Activated T-cell treated with anti-CD3 and anti-CD28 coated beads for 4 hours (primary cell): ENCODE measurements around the gene TRAT1.
"Not testable (repeated sequence)": the region's sequence is repeated elsewhere in the genome, so short reads cannot be mapped to it uniquely, and the experiment has no call there.

Experiments used
- DNase-seq: peaks from one replicate; pipeline ENCODE4 v3.0.0-alpha.2; 2020

Gene TRAT1, protein sequence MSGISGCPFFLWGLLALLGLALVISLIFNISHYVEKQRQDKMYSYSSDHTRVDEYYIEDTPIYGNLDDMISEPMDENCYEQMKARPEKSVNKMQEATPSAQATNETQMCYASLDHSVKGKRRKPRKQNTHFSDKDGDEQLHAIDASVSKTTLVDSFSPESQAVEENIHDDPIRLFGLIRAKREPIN

DNA sequence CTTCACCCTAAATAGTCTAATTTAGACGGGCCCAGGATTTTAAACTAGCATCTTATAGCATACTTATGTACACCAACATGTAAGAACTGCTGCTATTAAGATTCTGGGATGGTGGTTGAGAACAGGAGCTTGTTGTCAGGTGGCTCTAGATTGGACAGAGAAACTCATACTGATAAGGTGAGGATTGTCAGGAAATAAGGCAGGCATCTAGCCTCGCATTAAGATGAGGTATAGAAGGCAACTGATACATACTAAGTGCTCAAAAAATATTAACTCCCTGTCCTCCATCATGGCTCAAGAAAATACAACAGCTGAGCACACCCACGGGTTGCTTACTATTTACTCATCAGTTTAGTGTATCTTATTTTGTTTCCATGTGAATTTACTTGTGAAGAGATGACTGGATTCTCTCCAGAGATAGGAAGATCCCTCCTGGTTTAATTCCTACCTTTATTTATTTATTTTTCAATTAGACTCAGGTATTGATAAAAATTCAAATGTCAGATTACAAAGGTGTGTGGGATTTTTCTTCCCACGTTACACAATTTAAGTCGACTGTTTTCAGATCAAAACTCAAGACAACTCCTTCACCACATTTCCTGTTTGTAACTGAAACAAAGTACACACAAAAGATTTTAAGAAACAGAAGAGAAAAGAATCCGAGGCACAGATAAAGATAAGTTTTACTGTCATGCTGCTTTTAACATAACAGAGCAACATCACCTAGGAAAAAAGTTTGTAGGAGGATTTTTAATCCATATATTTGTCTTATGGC, at the start of gene TRAT1:
Gene TRAT1, plus strand, starts transcription at position 664 of the 775 bp plus-strand sequence. CDS start 142 bp downstream, outside the sequence.
- no peak for DNase-seq

GRCh38 chr3:108775649-108776048, 46.9 kb upstream of the TRAT1 start:
- no peak for DNase-seq

GRCh38 chr3:108779496-108779895, 43.1 kb upstream of the TRAT1 start:
- DNase-seq = no peak

DNA sequence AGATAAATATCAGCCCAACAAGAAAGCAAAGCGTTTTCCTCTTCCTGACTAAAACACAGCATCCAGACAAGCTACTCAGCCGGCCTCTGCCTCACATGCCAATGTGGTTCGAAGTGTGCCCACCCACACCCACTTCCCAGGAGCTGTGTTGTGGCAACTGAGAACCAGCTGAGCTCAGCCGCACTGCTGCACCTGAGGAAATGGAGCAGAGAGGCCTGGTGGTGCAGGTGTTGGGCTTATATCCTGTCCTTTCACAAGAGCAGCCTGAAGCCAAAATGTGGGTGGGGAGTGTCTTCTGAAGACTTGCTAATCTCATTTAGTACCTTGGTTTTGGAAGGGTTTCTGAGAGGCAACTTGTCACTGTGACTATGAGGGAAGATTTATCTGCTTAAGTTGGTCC, 42.4 kb upstream of the TRAT1 start:
- DNase-seq = peak; percentile 0

DNA sequence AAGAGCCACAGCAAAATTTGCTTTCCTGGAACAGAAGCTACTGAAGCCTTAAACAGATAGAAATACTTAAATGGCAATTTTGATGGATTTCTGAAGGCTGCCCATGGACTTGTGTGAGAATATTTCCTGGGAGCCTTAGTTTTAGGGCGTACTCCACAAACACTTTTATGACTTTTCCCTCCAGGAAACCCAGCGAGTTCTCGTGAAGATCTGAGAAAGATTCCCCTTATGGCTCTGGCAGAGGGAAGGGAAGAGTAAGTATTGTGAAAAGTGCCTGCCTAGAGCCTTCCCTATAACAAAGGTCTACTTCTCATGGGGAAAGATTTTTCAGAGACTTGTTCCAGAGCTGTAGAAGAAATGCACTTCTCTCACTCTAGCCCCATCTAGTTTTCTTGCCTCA, 31.1 kb upstream of the TRAT1 start:
- DNase-seq = no peak

- no peak for DNase-seq
These were observed 18.1 kb upstream of the TRAT1 start for GRCh38 chr3:108804437-108804836.

DNA sequence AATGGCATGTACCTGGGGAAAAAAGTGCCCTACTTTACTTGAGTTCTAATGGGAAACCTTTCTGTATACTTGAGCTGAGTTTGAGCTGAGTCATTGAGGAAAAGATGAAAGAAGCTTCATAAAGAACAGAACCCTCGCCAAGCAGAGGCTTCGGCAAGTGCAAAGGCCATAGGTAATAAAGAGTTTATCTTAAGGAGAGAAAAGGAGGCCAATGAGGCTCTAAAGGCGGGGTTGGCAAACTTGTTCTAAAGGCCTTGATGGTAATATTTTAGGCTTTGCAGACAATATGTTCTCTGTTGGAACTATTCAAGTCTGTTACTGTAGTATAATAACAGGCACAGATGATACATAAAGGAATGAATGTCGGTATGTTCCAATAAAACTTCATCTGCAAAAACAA, 17.6 kb upstream of the TRAT1 start:
- no peak for DNase-seq

- no peak for DNase-seq
These were observed 16.3 kb upstream of the TRAT1 start for GRCh38 chr3:108806316-108806715.

- DNase-seq = peak; percentile 31
These were observed 4.2 kb upstream of the TRAT1 start for GRCh38 chr3:108818404-108818803.

DNA sequence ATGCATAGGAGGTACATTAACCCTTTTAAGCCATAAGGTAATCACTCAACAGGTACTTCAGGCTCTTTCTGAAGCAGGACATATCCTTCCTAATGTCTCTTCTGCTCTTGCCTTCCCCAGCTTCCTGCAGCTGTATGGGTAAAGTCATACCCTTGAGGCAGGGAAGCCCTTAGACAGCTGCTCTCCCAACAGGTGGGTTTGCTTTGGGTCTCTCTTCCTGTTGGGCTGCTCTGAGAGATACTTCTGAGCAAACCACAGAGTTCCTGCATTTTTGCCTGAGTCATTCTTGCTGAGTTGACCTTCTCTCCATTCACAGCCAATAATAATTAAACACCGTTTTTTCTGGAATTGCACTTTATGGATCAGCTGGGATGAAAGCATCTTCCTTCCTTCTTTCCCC, 2.0 kb upstream of the TRAT1 start:
- DNase-seq = no peak

- DNase-seq = no peak
These were observed 641 bp downstream of the TRAT1 start for GRCh38 chr3:108823227-108823626.

DNA sequence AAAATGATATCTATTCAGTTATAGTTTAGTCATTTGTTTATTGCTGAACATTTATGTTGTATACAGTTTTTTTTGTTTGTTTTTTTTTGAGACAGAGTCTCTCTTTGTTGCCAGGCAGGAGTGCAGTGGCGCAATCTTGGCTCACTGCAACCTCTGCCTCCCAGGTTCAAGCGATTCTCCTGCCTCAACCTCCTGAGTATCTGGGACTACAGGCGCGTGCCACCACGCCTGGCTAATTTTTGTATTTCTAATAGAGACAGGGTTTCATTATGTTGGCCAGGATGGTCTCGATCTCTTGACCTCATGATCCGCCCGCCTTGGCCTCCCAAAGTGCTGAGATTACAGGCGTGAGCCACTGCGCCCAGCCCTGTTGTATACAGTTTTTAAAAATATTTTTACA, 1.2 kb downstream of the TRAT1 start:
- DNase-seq = not testable (repeated sequence)

GRCh38 chr3:108826309-108827187, 4.0 kb downstream of the TRAT1 start:
- no peak for DNase-seq

- DNase-seq = no peak
These were observed 7.8 kb downstream of the TRAT1 start for GRCh38 chr3:108830381-108830780.

DNA sequence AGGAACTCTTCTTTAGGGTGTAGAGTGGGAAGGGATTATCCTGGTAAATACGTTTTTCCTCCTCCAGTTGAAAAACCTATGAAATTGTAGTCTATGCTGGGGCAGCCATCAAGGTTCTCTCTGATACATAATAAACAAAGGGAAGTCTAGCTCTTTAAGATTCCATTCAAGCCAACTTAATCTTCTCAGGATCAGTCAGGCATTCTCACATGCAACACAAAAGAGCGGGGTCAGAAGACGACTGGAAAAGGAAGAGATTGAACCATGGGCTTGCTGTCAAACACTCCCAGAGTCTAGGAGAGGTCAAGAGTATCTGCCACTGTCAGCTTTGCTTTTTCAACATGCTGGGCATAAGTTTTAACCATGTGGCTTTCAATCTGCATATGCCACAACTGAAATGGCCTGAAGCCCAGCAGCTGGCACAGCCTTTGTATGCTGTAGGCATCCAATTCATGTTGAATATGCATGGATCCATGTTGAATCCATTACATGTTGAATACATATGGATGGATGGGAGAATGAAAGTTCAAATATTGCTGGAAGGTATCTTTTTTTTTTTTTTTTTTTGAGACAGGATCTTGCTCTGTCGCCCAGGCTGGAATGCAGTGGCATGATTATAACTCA, 8.5 kb downstream of the TRAT1 start:
- no peak for DNase-seq

GRCh38 chr3:108833611-108834010, 11.0 kb downstream of the TRAT1 start:
- DNase-seq = no peak

DNA sequence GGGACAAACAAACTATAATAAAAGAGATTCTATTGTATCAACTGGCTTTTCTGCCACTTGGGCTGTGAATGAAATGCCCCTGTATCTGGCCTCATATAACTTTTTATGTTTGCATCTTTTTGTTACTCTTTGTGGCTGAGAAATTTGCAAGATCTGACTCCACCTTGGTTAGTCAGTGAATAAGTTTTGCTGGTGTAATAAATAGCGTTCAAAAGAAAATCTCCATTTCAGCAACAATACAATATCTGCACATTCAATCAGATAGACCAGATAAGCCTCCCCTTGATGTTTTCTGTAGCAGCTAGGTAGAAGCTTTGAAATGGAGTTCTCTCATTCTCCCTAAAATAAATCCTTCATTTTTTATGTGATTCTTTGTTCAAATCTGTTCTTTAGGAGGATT, 12.0 kb downstream of the TRAT1 start:
- DNase-seq = no peak

- DNase-seq = no peak
These were observed 12.5 kb downstream of the TRAT1 start for GRCh38 chr3:108835101-108835500.

DNA sequence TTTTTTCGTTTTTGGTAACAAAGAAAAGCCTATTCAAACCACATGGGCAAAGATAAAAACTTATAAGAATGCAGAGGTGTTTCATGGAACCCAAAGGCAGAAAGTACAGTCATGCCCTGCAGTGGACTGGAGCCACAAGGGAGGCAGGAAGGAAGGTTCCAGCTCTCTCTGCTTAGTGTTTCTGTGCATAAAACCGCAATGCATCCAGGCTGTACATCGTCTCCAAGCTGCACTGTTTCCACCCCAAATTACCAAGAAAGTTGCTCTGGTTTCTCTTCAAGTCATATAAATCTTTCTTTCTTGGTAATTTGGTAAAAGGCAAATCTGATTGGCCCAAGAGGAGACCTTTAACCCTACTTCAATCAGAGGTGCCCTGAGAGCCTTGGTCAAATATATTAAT, 15.8 kb downstream of the TRAT1 start:
- no peak for DNase-seq

GRCh38 chr3:108845709-108846293, 23.2 kb downstream of the TRAT1 start:
- no peak for DNase-seq

DNA sequence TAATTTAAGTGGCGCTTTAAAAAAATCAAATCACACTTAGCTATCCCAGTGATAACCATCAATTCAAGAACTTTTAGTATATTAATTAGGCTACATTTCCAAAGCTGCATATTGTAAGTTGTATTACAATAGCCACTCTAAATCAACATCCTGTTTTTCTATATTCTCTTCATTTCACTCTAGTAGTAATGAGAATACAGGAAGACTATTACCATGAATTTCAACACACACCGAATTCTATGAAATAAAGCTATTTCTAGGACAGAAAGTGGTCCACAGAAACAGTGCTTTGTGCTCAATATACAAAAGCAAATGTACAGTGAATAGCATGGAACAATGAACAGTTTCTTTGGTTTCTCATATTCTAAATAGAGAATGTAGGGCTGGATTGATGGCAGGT, 24.6 kb downstream of the TRAT1 start:
- DNase-seq = no peak

DNA sequence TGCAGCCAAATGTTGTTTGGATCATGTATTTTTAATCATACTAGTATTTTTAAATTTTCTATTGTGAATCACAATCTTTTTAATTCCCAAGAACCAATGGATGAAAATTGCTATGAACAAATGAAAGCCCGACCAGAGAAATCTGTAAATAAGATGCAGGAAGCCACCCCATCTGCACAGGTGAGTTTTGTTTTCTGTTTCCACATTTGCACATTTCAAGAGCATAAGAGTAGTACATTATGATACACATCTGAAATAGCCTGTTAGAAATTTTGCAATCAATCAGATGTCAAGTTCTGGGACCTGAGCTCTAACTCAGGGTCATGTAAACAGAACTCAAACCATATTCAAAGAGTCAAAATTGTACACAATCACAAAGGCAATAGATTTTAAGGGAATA, 26.5 kb downstream of the TRAT1 start:
- no peak for DNase-seq

DNA sequence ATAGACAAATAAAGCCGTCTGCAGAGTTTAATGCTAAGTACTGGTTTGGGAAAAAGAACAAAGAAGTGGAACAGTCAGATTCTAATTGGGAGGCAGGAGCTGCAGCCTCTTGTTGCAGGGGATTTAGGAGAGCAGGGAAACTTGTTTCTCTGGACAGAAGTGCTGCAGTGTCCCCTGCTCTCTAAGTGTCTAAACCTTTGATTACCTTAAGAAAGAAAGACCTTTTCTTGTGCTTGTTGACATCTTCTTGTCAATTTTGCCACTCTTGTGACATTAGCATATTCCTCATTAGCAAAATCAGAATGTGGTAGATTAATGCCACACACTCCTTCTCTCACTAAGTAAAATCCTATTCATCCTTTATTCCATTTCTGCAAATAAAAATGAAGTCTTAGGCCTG, 38.8 kb downstream of the TRAT1 start:
- no peak for DNase-seq
